Measurements from ENCODE around the gene ARHGAP29. TPM values are rescaled to one million over a fixed set of nuclear protein-coding genes. Genes with fewer than 3 reads are reported as not detected.

The ARHGAP29 gene
- total RNA-seq, 1 donor from 2014 or later = 187 TPM

GRCh38 chr1:94283462-94283861 lies 46.1 kb upstream of the ARHGAP29 start:
- no peaks in the 10 kb centered on the region for H3K9me3 Mint-ChIP-seq (ENCODE audit: unreplicated experiment)
- no peak overlapping the region for H3K27ac Mint-ChIP-seq (ENCODE audit: unreplicated experiment)
- H3K4me3 Mint-ChIP-seq (ENCODE audit: unreplicated experiment) = no peak overlapping the region
- no peak for DNase-seq (ENCODE audit: extremely low spot score, unreplicated experiment)
- TF ChIP-seq CTCF (IDR thresholded peaks at IDR 0.05) = no peak
- peaks cover 26% of the 10 kb centered on the region for H3K4me1 Mint-ChIP-seq (ENCODE audit: unreplicated experiment)
- H3K27me3 Mint-ChIP-seq (ENCODE audit: unreplicated experiment) = no peaks in the 10 kb centered on the region
- H3K36me3 Mint-ChIP-seq (ENCODE audit: unreplicated experiment) = no peaks in the 10 kb centered on the region

- no peak overlapping the region for H3K4me3 Mint-ChIP-seq (ENCODE audit: unreplicated experiment)
- DNase-seq (ENCODE audit: extremely low spot score, unreplicated experiment) = no peak
- no peaks in the 10 kb centered on the region for H3K36me3 Mint-ChIP-seq (ENCODE audit: unreplicated experiment)
- no peak overlapping the region for H3K27ac Mint-ChIP-seq (ENCODE audit: unreplicated experiment)
- H3K4me1 Mint-ChIP-seq (ENCODE audit: unreplicated experiment) = peaks cover 36% of the 10 kb centered on the region
- H3K9me3 Mint-ChIP-seq (ENCODE audit: unreplicated experiment) = no peaks in the 10 kb centered on the region
- H3K27me3 Mint-ChIP-seq (ENCODE audit: unreplicated experiment) = no peaks in the 10 kb centered on the region
- no peak for TF ChIP-seq CTCF (IDR thresholded peaks at IDR 0.05)
Measured at GRCh38 chr1:94282143-94282711, 44.8 kb upstream of the ARHGAP29 start.

DNA sequence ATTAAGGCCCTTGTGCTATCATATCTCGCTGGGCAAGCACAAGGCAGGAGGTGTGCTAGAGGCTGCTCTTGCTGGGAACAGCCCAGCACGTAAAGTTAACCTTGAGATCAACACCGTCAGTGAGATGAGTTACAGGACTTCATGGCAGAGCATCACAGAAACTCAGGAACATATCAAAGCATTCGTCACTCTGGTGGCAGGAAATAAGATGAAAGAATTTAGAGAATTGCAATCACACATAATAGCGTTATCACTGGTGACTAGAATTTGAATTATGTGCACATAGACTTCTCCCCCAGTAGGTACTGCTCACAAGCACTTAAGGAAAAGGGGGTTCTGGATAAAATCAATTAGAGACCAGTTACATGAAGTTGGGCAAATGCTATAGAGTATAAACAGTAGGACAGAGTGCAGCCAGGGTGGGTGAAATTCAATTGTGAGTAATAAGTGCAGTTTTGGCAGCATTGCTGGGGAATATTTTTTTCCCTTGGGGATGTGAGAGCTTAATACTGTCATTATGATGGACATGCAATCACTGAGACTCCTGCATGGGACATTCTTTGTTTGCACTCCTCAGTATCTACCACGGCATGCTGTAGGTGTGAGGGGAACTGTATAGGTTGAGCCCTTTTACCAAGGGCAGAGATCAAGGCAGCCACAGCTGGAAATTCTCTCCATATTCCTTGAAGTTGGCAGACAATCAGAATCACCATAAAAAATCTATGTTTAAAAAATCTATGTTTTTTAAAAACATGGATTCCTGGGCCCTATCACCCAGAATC lies 44.2 kb upstream of the ARHGAP29 start:
- Mint-ChIP-seq H3K36me3 (ENCODE audit: unreplicated experiment) (no peaks in the 10 kb centered on the region), H3K27me3 (ENCODE audit: unreplicated experiment) (no peaks in the 10 kb centered on the region), H3K27ac (ENCODE audit: unreplicated experiment) (no peak overlapping the region), H3K4me3 (ENCODE audit: unreplicated experiment) (no peak overlapping the region), H3K4me1 (ENCODE audit: unreplicated experiment) (peaks cover 42% of the 10 kb centered on the region), H3K9me3 (ENCODE audit: unreplicated experiment) (no peaks in the 10 kb centered on the region)
- no peak for TF ChIP-seq CTCF (IDR thresholded peaks at IDR 0.05)
- no peak for DNase-seq (ENCODE audit: extremely low spot score, unreplicated experiment)

- peaks cover 52% of the 10 kb centered on the region for H3K4me1 Mint-ChIP-seq (ENCODE audit: unreplicated experiment)
- H3K9me3 Mint-ChIP-seq (ENCODE audit: unreplicated experiment) = no peaks in the 10 kb centered on the region
- no peak overlapping the region for H3K27ac Mint-ChIP-seq (ENCODE audit: unreplicated experiment)
- no peak for DNase-seq (ENCODE audit: extremely low spot score, unreplicated experiment)
- TF ChIP-seq CTCF (IDR thresholded peaks at IDR 0.05) = no peak
- H3K27me3 Mint-ChIP-seq (ENCODE audit: unreplicated experiment) = no peaks in the 10 kb centered on the region
- no peaks in the 10 kb centered on the region for H3K36me3 Mint-ChIP-seq (ENCODE audit: unreplicated experiment)
- no peak overlapping the region for H3K4me3 Mint-ChIP-seq (ENCODE audit: unreplicated experiment)
Measured at GRCh38 chr1:94280541-94280940, 43.2 kb upstream of the ARHGAP29 start.

GRCh38 chr1:94279462-94279861 lies 42.1 kb upstream of the ARHGAP29 start:
- H3K27me3 Mint-ChIP-seq (ENCODE audit: unreplicated experiment) = no peaks in the 10 kb centered on the region
- no peak for DNase-seq (ENCODE audit: extremely low spot score, unreplicated experiment)
- no peak overlapping the region for H3K4me3 Mint-ChIP-seq (ENCODE audit: unreplicated experiment)
- no peak for TF ChIP-seq CTCF (IDR thresholded peaks at IDR 0.05)
- H3K27ac Mint-ChIP-seq (ENCODE audit: unreplicated experiment) = no peak overlapping the region
- no peaks in the 10 kb centered on the region for H3K36me3 Mint-ChIP-seq (ENCODE audit: unreplicated experiment)
- H3K9me3 Mint-ChIP-seq (ENCODE audit: unreplicated experiment) = no peaks in the 10 kb centered on the region
- H3K4me1 Mint-ChIP-seq (ENCODE audit: unreplicated experiment) = peaks cover 52% of the 10 kb centered on the region
